ENCODE results near the gene KCNMA1.

GRCh38 chr10:77282163-77282562 is 355.4 kb downstream of the KCNMA1 start:
- no peak for TF ChIP-seq POLR2A (IDR thresholded peaks at IDR 0.05; ENCODE audit: extremely low read depth, insufficient read length)
- TF ChIP-seq, protein P1, sequence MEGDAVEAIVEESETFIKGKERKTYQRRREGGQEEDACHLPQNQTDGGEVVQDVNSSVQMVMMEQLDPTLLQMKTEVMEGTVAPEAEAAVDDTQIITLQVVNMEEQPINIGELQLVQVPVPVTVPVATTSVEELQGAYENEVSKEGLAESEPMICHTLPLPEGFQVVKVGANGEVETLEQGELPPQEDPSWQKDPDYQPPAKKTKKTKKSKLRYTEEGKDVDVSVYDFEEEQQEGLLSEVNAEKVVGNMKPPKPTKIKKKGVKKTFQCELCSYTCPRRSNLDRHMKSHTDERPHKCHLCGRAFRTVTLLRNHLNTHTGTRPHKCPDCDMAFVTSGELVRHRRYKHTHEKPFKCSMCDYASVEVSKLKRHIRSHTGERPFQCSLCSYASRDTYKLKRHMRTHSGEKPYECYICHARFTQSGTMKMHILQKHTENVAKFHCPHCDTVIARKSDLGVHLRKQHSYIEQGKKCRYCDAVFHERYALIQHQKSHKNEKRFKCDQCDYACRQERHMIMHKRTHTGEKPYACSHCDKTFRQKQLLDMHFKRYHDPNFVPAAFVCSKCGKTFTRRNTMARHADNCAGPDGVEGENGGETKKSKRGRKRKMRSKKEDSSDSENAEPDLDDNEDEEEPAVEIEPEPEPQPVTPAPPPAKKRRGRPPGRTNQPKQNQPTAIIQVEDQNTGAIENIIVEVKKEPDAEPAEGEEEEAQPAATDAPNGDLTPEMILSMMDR (IDR thresholded peaks at IDR 0.05; ENCODE audit: low read depth, low read length): no peak

All from NB4 (cell line).